Measurements from ENCODE around the gene EIF3D. TPM values are rescaled to one million over a fixed set of nuclear protein-coding genes. Genes with fewer than 3 reads are reported as not detected.

Gene EIF3D, protein sequence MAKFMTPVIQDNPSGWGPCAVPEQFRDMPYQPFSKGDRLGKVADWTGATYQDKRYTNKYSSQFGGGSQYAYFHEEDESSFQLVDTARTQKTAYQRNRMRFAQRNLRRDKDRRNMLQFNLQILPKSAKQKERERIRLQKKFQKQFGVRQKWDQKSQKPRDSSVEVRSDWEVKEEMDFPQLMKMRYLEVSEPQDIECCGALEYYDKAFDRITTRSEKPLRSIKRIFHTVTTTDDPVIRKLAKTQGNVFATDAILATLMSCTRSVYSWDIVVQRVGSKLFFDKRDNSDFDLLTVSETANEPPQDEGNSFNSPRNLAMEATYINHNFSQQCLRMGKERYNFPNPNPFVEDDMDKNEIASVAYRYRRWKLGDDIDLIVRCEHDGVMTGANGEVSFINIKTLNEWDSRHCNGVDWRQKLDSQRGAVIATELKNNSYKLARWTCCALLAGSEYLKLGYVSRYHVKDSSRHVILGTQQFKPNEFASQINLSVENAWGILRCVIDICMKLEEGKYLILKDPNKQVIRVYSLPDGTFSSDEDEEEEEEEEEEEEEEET
- 135 TPM for total RNA-seq

DNA sequence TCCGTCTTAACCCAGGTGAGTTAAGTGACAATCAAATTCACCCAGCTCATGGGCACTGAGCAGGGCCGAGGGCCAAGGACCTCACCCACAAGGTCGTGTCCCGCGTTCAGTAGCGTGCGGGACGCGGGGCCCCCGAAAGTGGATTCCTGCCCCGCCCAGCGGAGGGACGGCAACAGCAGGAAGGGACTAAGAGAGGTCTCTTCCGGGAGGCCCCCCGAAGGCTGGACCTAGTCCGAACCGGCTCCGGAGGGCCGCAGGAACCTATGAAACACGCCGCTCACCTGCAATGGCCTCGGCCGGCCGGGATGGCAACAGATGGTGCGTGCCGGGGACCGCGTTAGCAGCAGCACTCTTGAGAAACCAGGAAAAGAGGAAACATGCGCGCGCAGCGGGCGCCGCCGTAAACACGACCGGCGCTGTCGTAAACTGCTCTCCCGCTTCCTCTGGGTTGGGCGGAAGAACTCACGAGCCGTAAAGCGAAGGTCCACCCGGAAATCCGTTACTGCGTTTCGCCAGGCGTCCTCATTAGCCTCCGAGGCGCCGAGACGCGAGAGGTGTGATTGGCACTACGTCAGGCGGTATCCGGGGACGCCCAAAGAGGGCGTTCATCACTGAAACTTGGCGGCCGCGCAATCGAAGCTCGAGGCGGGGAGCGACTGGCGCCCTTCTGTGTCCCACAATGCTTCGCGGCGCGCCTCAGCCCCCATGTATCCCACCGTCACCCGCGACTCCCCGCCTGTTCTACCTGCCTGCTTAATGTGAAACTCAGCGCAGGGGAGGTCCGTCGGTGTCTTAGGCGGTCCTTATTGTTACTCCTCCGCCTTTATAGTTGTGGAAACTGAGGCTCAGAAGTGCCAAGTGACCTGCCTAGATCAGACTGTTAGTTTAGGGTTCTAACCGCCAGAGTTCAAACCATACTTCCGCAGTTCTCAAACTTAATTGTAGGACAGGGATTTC lies at the start of gene EIF3D:
TSS of gene EIF3D (minus strand) at position 372 of the 957 bp plus-strand sequence. CDS start 3,045 bp downstream, outside the sequence.
- ATAC-seq, result peak; percentile 95

GRCh38 chr22:36578619-36579018 lies 49.7 kb upstream of the EIF3D start:
- no peak for ATAC-seq

GRCh38 chr22:36577019-36577418 lies 48.1 kb upstream of the EIF3D start:
- ATAC-seq, result peak; percentile 7

DNA sequence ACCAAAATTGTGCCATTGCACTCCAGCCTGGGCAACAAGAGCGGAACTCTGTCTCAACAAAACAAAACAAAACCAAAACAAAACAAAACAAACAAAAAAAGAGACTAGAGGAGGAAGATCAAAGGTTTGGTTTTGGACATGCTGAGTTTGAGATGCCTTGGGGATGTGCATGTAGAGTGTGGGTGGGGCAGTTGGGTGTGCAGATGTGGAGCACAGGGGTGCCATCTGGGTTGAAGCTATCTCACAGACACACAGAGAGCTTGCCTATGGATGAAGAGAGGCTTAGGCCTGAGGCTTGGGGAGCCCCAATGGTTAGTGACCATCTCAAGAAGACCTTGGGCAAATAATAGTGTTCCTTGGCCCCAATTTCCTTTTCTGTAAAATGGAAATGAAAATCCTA lies 45.8 kb upstream of the EIF3D start:
- ATAC-seq, result no peak

DNA sequence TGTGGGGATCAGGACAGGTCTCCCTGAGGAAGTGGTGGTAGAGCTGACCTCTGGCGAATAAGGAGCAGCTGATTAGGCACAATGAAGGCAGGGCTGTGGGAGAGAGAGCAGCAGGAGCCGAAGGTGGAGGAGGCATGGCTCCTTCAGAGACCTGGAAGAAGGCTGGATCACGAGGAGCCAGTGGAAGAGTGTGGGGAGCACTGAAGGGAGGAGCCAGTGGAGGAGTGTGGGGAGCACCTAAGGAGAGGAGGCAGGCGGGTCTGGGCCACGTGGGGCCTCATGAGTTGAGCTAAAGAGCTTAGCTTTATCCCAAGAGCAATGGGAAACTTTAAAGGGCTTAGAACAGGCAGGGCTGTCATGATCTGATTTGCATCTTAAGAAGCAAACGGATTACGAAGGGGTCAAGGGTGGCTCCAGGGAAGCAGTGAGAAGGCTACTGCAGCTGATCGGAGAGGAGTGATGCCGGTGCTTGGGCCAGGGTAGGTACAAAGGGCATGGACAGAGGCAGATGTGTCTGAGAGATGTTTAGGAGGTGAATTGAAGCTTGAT lies 44.9 kb upstream of the EIF3D start:
- ATAC-seq, result no peak

- no peak for ATAC-seq
These were observed 43.0 kb upstream of the EIF3D start for GRCh38 chr22:36571991-36572390.

- no peak for ATAC-seq
These were observed 41.0 kb upstream of the EIF3D start for GRCh38 chr22:36569999-36570398.

- no peak for ATAC-seq
These were observed 39.9 kb upstream of the EIF3D start for GRCh38 chr22:36568846-36569245.

DNA sequence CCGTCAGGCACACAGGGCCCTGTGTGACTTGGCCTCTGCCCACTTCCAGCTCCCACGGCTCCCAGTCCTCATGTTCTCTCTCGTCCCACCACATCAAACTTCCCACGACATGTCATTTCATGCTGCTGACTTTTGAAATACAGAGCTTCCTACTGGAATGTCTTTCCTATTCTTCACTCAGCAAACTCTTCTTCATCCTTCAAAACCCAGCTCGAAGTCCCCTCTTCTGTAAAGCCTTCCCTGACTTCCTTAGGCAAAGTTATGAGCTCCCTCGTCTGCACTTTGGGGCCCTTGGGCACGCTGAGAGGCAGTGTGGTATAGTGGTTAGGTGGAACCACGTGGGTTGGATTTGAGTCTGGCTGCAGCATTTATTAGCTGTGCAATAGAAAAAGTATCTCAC lies 37.8 kb upstream of the EIF3D start:
- ATAC-seq, result no peak

- peak; percentile 36 for ATAC-seq
These were observed 36.7 kb upstream of the EIF3D start for GRCh38 chr22:36565686-36566085.

GRCh38 chr22:36565159-36565507 lies 36.2 kb upstream of the EIF3D start:
- no peak for ATAC-seq

GRCh38 chr22:36564422-36565158 lies 35.6 kb upstream of the EIF3D start:
- ATAC-seq, result no peak

- ATAC-seq, result no peak
These were observed 34.9 kb upstream of the EIF3D start for GRCh38 chr22:36563898-36564297.

DNA sequence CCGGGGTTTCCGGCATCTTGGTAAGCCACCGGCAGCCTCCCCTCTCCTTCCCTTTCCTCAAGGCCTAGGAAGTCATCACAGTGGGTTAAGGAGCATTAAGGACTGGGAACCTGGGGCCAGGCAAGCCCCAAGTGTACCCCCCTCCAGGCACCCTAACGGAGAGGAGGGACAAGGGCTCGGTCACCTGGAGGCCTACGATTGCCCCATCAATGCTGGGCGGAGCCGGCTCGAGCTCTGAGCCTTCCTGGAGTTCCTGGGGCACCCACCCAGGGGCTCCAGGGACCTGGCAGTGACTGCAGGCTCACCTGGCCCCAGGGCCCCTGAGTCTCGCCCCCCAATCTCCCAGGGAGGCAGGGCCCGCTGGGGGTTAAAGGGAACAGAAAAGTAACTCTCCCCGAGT lies 34.5 kb upstream of the EIF3D start:
- no peak for ATAC-seq

DNA sequence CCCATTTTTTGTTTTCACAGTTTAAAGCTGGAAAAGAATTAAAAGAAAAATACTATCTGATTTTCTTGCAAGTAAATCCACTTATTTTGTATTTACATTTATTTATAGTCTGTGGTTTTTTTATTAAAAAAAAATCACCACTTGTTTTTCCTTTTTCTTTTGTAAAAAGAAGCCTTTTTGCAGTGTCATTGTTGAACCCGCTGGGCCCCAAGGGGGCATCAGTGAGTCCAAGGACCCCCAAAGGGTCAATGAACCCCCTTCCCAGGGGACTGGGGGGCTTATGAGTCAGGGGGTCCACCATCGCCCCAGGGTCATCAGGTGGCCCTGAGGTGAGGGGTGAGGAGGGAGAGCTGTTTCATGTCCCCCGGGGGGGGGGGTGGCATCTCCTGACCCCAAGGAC lies 34.0 kb upstream of the EIF3D start:
- no peak for ATAC-seq

DNA sequence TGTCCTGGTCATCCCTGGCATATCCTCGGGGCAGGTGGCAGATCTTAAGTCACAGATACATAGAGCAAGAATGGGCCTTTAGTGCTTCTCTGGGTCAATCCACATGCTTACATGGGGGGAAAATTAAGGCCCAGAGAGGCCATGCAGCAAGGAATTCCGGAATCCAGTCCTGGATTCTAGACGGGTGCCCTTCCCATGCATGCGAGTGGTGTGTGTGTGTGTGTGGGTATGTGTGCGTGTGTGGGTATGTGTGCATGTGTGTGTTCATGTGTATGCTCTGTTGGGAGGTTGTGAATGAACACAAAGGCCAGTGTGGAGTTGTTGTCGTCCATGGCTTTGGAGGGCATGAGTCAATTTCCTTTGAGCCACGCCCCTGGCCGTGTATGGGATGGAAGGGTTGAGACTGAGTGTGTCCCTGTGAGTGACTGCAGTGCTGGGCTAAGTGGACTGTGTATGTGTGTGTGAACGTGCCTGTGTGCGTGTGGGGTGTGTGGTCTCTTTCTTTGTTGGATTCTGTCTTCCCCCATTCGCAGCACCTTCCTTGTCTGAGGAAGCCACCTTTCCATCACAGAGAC lies 33.4 kb upstream of the EIF3D start:
- peak; percentile 50 for ATAC-seq

DNA sequence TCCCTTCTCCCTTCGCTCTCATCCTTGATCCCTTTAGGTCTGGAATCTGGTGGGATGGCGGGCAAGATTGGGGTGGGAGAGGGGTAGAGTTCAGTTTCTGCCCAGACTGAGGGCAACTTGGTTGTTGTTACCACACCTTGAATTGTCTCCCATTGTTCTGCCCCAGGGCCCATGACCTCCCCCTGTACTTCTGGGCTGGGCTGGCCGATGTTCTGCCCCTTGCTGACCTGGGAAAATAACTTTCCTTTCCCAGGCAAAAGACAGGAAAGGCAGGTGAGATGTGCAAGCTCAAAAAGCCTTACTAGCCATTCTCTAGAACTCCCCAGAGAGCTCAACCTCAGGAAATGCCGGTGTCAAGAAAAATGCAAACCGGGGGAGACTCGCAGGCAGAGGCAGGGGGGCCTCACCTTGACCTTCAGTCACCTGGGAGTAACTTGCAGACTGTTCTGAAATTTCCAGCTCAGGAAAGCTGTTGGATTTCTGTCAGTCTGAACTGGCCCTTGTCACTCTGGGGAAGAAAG lies 32.4 kb upstream of the EIF3D start:
- no peak for ATAC-seq

GRCh38 chr22:36560001-36560400 lies 31.0 kb upstream of the EIF3D start:
- no peak for ATAC-seq

DNA sequence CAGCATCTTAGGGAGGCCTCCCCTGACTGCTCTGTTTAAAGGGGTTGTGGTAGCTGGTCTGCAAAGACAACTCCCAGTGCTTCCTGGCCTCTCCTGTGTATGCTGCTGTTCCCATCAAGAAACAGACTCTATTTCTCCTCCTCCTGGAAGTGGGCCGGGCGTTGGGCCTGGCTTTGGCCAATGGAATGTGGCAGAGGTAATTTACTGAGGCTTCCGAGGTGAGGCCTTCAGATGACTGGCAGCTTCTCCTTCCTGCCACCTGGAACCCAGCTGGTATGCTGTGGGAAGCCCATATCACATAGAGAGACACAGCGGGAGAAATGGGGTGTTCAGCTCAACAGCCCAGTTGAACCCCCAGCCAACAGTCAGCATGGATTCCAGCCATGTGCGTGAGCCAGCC lies 25.1 kb upstream of the EIF3D start:
- ATAC-seq, result no peak

GRCh38 chr22:36552289-36552688 lies 23.3 kb upstream of the EIF3D start:
- no peak for ATAC-seq

GRCh38 chr22:36550701-36551495 lies 21.9 kb upstream of the EIF3D start:
- no peak for ATAC-seq

All from esophagus mucosa (tissue), 1 donor.